Measurements from ENCODE around the gene PHF2. TPM values are rescaled to one million over a fixed set of nuclear protein-coding genes. Genes with fewer than 3 reads are reported as not detected.
A peak's percentile ranks its signal among the peaks of the same experiment; 100 is the strongest.

Gene PHF2
- total RNA-seq, 1 experiment from 2014 or later: 11.6 TPM

DNA sequence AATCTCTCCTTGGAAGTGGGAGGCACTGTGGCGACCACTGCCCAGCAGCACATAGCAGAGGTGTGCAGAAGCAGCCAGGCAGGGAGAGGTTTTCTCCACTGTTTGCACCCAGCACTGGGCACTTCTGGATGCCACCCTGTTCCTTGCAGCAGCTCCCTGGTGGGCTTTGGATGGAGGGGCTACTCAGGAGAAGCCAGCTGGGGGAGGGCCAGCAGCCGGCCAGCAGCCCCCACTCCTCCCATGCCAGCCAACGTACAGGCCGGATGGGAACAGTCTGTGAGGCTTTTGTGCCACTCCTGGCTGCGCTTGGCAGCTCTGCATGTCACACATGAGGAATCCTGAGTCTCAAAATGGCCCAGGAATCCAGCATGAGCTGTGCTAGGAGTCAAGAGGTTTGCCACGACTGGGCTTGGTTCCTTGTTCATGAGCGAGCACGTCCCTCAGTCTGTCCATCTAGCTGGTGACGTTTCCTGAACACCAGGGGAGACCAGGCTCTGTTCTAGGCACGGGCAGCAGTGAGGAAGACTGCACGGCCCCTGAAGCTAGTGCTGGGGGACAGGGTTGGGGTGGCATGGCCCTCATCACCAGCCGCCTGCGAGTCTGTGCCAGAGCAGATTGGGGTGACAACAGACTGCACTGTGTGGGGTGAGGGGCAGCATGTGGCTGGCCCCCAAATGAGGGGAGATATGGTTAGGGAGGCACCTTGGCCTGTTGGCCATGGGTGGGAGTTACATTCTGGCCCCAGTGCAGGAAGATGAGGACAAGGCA, 10.1 kb downstream of the PHF2 start:
- Mint-ChIP-seq H3K36me3 (no peaks in the 10 kb centered on the region; the same call in 1 of the 2 replicates), H3K27me3 (ENCODE audit: low read depth) (no peaks in the 10 kb centered on the region), H3K9me3 (0 out of 2 replicates have a peak, but pooled peaks cover 4% of the 10 kb centered on the region), H3K4me1 (peaks cover 26% of the 10 kb centered on the region), H3K27ac (no peak overlapping the region), H3K4me3 (no peak overlapping the region)
- ATAC-seq (no peak), DNase-seq (ENCODE audit: low spot score) (no peak)
- CTCF ChIA-PET: no interaction called here
- POLR2A ChIA-PET: interaction anchor here (0.6 kb wide), 1 partner anchor 141 kb away, joined by 4 read pairs; no protein-coding TSS in a partner anchor
- no peak for TF ChIP-seq SMAD3 (CRISPR knock-in tag; IDR thresholded peaks at IDR 0.05; ENCODE audit: borderline replicate concordance)
- TF ChIP-seq NFE2L1 (CRISPR knock-in tag; IDR thresholded peaks at IDR 0.05): no peak
- no peak for TF ChIP-seq NFATC4 (CRISPR knock-in tag; IDR thresholded peaks at IDR 0.05)
- TF ChIP-seq ZNF138 (CRISPR knock-in tag; conservative IDR thresholded peaks at IDR 0.05): no peak

DNA sequence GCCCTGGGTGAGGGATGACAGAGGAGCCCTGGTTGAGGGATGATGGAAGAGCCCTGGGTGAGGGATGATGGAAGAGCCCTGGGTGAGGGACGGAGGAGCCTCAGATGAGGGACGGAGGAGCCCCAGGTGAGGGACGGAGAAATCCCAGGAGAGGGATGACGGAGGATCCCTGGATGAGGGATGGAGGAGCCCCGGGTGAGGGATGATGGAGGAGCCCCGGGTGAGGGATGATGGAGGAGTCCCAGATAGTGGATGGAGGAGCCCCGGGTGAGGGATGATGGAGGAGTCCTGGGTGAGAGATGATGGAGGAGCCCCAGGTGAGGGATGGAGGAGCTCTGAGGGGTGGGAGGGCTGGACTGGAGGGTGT, 10.9 kb downstream of the PHF2 start:
- Mint-ChIP-seq H3K4me3 (no peak overlapping the region), H3K27ac (no peak overlapping the region), H3K9me3 (0 out of 2 replicates have a peak, but pooled peaks cover 4% of the 10 kb centered on the region), H3K4me1 (peaks cover 23% of the 10 kb centered on the region), H3K36me3 (no peaks in the 10 kb centered on the region; the same call in 1 of the 2 replicates), H3K27me3 (ENCODE audit: low read depth) (no peaks in the 10 kb centered on the region)
- ChIA-PET CTCF (interaction anchor here (1.3 to 1.6 kb wide), 2 partner anchors 9 to 21 kb away, joined by 5 to 7 read pairs; no protein-coding TSS in a partner anchor), POLR2A (no interaction called here)
- DNase-seq (ENCODE audit: low spot score) (no peak), ATAC-seq (no peak)
- 0 out of 2 replicates have a peak, but pooled peaks have one; percentile 66 for TF ChIP-seq ZNF263 (CRISPR knock-in tag; IDR thresholded peaks at IDR 0.05; ENCODE audit: low read depth)
- TF ChIP-seq, protein P1, sequence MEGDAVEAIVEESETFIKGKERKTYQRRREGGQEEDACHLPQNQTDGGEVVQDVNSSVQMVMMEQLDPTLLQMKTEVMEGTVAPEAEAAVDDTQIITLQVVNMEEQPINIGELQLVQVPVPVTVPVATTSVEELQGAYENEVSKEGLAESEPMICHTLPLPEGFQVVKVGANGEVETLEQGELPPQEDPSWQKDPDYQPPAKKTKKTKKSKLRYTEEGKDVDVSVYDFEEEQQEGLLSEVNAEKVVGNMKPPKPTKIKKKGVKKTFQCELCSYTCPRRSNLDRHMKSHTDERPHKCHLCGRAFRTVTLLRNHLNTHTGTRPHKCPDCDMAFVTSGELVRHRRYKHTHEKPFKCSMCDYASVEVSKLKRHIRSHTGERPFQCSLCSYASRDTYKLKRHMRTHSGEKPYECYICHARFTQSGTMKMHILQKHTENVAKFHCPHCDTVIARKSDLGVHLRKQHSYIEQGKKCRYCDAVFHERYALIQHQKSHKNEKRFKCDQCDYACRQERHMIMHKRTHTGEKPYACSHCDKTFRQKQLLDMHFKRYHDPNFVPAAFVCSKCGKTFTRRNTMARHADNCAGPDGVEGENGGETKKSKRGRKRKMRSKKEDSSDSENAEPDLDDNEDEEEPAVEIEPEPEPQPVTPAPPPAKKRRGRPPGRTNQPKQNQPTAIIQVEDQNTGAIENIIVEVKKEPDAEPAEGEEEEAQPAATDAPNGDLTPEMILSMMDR (IDR thresholded peaks at IDR 0.05): no peak

DNA sequence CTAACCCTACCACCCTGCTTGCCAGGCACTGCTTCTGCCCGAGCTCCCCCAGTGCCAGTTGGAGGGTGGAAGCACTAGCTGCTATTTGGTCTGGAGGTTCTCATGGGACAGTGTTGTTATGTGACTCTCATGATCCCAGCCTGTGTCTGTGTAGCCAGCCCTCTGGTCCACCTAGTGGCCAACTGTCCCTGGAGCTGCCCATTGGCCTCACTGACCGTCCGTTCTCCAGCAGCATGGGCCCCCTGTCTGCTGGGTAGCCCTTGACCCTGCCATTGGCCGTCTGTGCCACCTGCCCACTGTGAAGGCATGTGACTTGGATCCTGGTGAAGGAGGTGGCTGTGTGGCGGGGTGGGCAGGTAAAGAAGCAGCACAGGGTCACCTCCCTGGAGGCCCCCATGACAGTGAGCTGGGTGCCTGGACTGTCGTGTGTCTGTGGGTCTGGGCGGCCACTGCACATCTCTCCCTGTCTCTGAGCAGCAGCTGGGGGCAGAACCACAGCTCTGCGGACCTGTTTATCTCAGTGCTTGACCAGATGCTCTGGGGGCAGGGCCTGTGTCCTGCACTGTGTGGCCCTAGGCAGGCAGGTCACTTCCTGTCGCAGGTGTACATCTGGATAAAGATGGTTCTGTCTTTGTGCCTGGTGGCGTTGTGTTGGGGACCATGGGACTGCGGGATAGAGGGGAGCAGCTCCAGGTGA, 11.4 kb downstream of the PHF2 start:
- Mint-ChIP-seq H3K27me3 (ENCODE audit: low read depth) (no peaks in the 10 kb centered on the region), H3K27ac (peak overlapping the region; percentile 60; the same call in 1 of the 2 replicates), H3K9me3 (0 out of 2 replicates have a peak, but pooled peaks cover 4% of the 10 kb centered on the region), H3K4me1 (peaks cover 22% of the 10 kb centered on the region), H3K36me3 (no peaks in the 10 kb centered on the region; the same call in 1 of the 2 replicates), H3K4me3 (no peak overlapping the region)
- POLR2A ChIA-PET: no interaction called here
- no peak for DNase-seq (ENCODE audit: low spot score)
- ATAC-seq: no peak
- CTCF ChIA-PET: interaction anchor here (0.8 to 1.6 kb wide), 3 partner anchors 9 to 36 kb away, joined by 3 to 7 read pairs (median 5); no protein-coding TSS in a partner anchor
- TF ChIP-seq FOXJ3 (CRISPR knock-in tag; IDR thresholded peaks at IDR 0.05; ENCODE audit: borderline replicate concordance) (no peak), NFATC4 (CRISPR knock-in tag; IDR thresholded peaks at IDR 0.05) (no peak), SP1 (CRISPR knock-in tag; conservative IDR thresholded peaks at IDR 0.05) (no peak), HMGA2 (CRISPR knock-in tag; IDR thresholded peaks at IDR 0.05) (no peak), NFYB (CRISPR knock-in tag; conservative IDR thresholded peaks at IDR 0.05; ENCODE audit: low read depth) (no peak), NR3C1 (CRISPR knock-in tag; conservative IDR thresholded peaks at IDR 0.05; ENCODE audit: low read depth) (no peak), RELA (CRISPR knock-in tag; IDR thresholded peaks at IDR 0.05; ENCODE audit: borderline replicate concordance) (no peak)
- TF ChIP-seq, protein P2, sequence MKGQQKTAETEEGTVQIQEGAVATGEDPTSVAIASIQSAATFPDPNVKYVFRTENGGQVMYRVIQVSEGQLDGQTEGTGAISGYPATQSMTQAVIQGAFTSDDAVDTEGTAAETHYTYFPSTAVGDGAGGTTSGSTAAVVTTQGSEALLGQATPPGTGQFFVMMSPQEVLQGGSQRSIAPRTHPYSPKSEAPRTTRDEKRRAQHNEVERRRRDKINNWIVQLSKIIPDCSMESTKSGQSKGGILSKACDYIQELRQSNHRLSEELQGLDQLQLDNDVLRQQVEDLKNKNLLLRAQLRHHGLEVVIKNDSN (CRISPR knock-in tag; IDR thresholded peaks at IDR 0.05): no peak
- TF ChIP-seq, protein P3, sequence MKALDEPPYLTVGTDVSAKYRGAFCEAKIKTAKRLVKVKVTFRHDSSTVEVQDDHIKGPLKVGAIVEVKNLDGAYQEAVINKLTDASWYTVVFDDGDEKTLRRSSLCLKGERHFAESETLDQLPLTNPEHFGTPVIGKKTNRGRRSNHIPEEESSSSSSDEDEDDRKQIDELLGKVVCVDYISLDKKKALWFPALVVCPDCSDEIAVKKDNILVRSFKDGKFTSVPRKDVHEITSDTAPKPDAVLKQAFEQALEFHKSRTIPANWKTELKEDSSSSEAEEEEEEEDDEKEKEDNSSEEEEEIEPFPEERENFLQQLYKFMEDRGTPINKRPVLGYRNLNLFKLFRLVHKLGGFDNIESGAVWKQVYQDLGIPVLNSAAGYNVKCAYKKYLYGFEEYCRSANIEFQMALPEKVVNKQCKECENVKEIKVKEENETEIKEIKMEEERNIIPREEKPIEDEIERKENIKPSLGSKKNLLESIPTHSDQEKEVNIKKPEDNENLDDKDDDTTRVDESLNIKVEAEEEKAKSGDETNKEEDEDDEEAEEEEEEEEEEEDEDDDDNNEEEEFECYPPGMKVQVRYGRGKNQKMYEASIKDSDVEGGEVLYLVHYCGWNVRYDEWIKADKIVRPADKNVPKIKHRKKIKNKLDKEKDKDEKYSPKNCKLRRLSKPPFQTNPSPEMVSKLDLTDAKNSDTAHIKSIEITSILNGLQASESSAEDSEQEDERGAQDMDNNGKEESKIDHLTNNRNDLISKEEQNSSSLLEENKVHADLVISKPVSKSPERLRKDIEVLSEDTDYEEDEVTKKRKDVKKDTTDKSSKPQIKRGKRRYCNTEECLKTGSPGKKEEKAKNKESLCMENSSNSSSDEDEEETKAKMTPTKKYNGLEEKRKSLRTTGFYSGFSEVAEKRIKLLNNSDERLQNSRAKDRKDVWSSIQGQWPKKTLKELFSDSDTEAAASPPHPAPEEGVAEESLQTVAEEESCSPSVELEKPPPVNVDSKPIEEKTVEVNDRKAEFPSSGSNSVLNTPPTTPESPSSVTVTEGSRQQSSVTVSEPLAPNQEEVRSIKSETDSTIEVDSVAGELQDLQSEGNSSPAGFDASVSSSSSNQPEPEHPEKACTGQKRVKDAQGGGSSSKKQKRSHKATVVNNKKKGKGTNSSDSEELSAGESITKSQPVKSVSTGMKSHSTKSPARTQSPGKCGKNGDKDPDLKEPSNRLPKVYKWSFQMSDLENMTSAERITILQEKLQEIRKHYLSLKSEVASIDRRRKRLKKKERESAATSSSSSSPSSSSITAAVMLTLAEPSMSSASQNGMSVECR (CRISPR knock-in tag; IDR thresholded peaks at IDR 0.05; ENCODE audit: borderline replicate concordance): no peak
- TF ChIP-seq, protein P4, sequence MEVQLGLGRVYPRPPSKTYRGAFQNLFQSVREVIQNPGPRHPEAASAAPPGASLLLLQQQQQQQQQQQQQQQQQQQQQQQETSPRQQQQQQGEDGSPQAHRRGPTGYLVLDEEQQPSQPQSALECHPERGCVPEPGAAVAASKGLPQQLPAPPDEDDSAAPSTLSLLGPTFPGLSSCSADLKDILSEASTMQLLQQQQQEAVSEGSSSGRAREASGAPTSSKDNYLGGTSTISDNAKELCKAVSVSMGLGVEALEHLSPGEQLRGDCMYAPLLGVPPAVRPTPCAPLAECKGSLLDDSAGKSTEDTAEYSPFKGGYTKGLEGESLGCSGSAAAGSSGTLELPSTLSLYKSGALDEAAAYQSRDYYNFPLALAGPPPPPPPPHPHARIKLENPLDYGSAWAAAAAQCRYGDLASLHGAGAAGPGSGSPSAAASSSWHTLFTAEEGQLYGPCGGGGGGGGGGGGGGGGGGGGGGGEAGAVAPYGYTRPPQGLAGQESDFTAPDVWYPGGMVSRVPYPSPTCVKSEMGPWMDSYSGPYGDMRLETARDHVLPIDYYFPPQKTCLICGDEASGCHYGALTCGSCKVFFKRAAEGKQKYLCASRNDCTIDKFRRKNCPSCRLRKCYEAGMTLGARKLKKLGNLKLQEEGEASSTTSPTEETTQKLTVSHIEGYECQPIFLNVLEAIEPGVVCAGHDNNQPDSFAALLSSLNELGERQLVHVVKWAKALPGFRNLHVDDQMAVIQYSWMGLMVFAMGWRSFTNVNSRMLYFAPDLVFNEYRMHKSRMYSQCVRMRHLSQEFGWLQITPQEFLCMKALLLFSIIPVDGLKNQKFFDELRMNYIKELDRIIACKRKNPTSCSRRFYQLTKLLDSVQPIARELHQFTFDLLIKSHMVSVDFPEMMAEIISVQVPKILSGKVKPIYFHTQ (CRISPR knock-in tag; IDR thresholded peaks at IDR 0.05): no peak
